Suprapubic skin (tissue), 4 donors: ENCODE measurements around the gene RGL2. TPM values are rescaled to one million over a fixed set of nuclear protein-coding genes. Genes with fewer than 3 reads are reported as not detected.
"Not testable (repeated sequence)": the region's sequence is repeated elsewhere in the genome, so short reads cannot be mapped to it uniquely, and the experiment has no call there.

Experiments
- DNase-seq, 2 donors: peaks; one replicate each; pipeline ENCODE4 v3.0.0-alpha.2; 2019; ENCODE audit warnings: low spot score in 2 of 2
- H3K27ac ChIP-seq: fragments of 200-600 bp; sonication (generic); one replicate; pipeline ENCODE4 v1.5.1; 2019
- H3K27me3 ChIP-seq: fragments of 200-600 bp; sonication (generic); one replicate; pipeline ENCODE4 v1.5.1; 2019
- H3K36me3 ChIP-seq: fragments of 200-600 bp; sonication (generic); one replicate; pipeline ENCODE4 v1.5.1; 2019
- H3K4me1 ChIP-seq: fragments of 200-600 bp; sonication (generic); one replicate; pipeline ENCODE4 v1.5.1; 2019
- H3K4me3 ChIP-seq: fragments of 200-600 bp; sonication (generic); one replicate; pipeline ENCODE4 v1.5.1; 2019; ENCODE audit warnings: mild to moderate bottlenecking
- H3K9me3 ChIP-seq: fragments of 200-600 bp; sonication (generic); one replicate; pipeline ENCODE4 v1.5.1; 2019
- EP300 ChIP-seq: sonication (generic); formaldehyde crosslinking; IDR thresholded peaks from one replicate; pipeline ENCODE4 v1.6.1; 2017; ENCODE audit warnings: antibody characterized with exemption
- POLR2A ChIP-seq, 2 donors: fragments of 450-650 bp; IDR thresholded peaks; one replicate each; pipeline ENCODE4 v1.6.1; 2017; ENCODE audit warnings: antibody characterized with exemption in 2 of 2, mild to moderate bottlenecking in 2 of 2, moderate library complexity in 2 of 2
- POLR2AphosphoS5 ChIP-seq, 3 donors: sonication (generic); formaldehyde crosslinking; IDR thresholded peaks; one replicate each; pipeline ENCODE4 v1.6.1; 2017; ENCODE audit warnings: antibody characterized with exemption in 3 of 3
- WGBS: methylation state at CpG from one replicate; pipeline ENCODE4 v1.1.5; 2018; 5-methylcytosine and 5-hydroxymethylcytosine counted together
- total RNA-seq, 4 donors: library from RNA; depleted of rRNA; stranded (reverse); fragments of >200 nt; gene quantifications; one replicate each; pipeline ENCODE4 v1.1.0, GENCODE V29; 2016
- TF ChIP-seq, protein P1 (sequence below), 2 donors: fragments of 200-600 bp in 1 of 2; fragments of 450-650 bp in 1 of 2; sonication (generic) in 1 of 2; IDR thresholded peaks; one replicate each; pipeline ENCODE4 v1.5.1; 2016 to 2019; ENCODE audit warnings: antibody characterized with exemption in 2 of 2, mild to moderate bottlenecking in 1 of 2, moderate library complexity in 1 of 2

Gene RGL2
- total RNA-seq, 4 donors from 2014 or later: 80.8 to 118 (median 96.6) TPM

GRCh38 chr6:33277663-33278391, 20.9 kb downstream of the RGL2 start:
- DNase-seq: peak in 1 of 2 donors; percentile 75
- Histone ChIP-seq H3K4me1 (peaks cover 56% of the 10 kb centered on the region), H3K4me3 (peak overlapping the region; percentile 83), H3K27me3 (no peaks in the 10 kb centered on the region), H3K27ac (peak overlapping the region; percentile 92), H3K36me3 (peaks cover 60% of the 10 kb centered on the region), H3K9me3 (no peaks in the 10 kb centered on the region)
- WGBS: 48% methylated on average over 19 of the region's 39 CpGs
- TF ChIP-seq POLR2A (IDR thresholded peaks at IDR 0.05) (no peak), POLR2AphosphoS5 (IDR thresholded peaks at IDR 0.05) (no peak), EP300 (no peak)
- TF ChIP-seq, protein P1, sequence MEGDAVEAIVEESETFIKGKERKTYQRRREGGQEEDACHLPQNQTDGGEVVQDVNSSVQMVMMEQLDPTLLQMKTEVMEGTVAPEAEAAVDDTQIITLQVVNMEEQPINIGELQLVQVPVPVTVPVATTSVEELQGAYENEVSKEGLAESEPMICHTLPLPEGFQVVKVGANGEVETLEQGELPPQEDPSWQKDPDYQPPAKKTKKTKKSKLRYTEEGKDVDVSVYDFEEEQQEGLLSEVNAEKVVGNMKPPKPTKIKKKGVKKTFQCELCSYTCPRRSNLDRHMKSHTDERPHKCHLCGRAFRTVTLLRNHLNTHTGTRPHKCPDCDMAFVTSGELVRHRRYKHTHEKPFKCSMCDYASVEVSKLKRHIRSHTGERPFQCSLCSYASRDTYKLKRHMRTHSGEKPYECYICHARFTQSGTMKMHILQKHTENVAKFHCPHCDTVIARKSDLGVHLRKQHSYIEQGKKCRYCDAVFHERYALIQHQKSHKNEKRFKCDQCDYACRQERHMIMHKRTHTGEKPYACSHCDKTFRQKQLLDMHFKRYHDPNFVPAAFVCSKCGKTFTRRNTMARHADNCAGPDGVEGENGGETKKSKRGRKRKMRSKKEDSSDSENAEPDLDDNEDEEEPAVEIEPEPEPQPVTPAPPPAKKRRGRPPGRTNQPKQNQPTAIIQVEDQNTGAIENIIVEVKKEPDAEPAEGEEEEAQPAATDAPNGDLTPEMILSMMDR (IDR thresholded peaks at IDR 0.05): no peak

GRCh38 chr6:33276864-33277662, 21.7 kb downstream of the RGL2 start, which contains the start of gene B3GALT4:
TSS of gene B3GALT4 (plus strand) at chr6:33277123. CDS start at chr6:33277420, 297 bp downstream.
- Histone ChIP-seq H3K4me3 (peak within 1 kb of the TSS; percentile 83), H3K4me1 (peaks cover 63% of the 10 kb centered on the region), H3K27ac (peak within 1 kb of the TSS; percentile 92), H3K27me3 (no peaks in the 10 kb centered on the region), H3K9me3 (no peaks in the 10 kb centered on the region), H3K36me3 (peaks cover 55% of the 10 kb centered on the region)
- WGBS: 2% methylated on average over 35 of the region's 80 CpGs
- peak; percentile 90 to 91 for DNase-seq
- peak; percentile 5 to 57 for TF ChIP-seq POLR2A (IDR thresholded peaks at IDR 0.05)
- TF ChIP-seq POLR2AphosphoS5 (IDR thresholded peaks at IDR 0.05): peak in 2 of 3 donors; percentile 25
- TF ChIP-seq EP300: no peak
- TF ChIP-seq, protein P1 (IDR thresholded peaks at IDR 0.05): peak; percentile 5 to 75

DNA sequence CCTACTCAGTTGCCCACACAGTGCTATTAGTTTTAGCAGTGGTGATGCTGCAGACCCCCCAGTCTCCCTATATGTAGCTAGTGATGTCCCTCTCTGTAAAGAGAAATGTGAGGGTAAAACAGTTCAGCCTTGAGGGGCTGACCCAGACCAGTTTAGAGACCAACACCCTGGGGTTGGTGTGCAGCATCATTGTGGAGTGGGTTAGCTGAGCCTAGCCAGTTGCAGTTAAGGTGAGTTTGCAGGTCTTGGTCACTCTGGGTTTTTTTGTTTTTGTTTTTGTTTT, 22.2 kb downstream of the RGL2 start:
- peaks cover 63% of the 10 kb centered on the region for H3K4me1 ChIP-seq
- peak overlapping the region; percentile 83 for H3K4me3 ChIP-seq
- no peaks in the 10 kb centered on the region for H3K27me3 ChIP-seq
- H3K9me3 ChIP-seq: no peaks in the 10 kb centered on the region
- no peak for TF ChIP-seq POLR2AphosphoS5 (IDR thresholded peaks at IDR 0.05)
- TF ChIP-seq, protein P1 (IDR thresholded peaks at IDR 0.05): no peak
- TF ChIP-seq EP300: no peak
- no peak for TF ChIP-seq POLR2A (IDR thresholded peaks at IDR 0.05)
- no peak for DNase-seq
- peaks cover 50% of the 10 kb centered on the region for H3K36me3 ChIP-seq
- H3K27ac ChIP-seq: peak overlapping the region; percentile 92

DNA sequence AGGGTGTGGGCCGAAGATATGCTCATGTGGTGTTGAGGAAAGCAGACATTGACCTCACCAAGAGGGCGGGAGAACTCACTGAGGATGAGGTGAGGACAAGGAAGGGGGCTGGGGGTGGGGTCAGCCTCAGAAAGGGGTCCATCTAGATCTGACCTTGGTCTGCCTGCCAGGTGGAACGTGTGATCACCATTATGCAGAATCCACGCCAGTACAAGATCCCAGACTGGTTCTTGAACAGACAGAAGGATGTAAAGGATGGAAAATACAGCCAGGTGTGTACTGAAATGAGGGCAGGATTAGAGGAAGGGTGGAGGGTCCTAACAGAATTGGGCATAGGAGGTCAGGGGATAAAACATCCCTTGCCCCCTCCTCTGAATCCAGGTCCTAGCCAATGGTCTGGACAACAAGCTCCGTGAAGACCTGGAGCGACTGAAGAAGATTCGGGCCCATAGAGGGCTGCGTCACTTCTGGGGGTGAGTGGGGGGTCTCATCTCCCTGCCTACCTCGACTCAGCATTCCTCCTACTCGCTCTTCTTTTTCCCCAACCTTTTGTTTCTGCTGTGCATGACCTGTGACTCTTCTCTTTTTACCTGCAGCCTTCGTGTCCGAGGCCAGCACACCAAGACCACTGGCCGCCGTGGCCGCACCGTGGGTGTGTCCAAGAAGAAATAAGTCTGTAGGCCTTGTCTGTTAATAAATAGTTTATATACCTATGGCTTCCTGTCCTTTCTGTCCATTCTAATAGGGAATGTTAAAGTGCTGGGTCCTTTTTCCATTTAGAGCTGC, 22.8 kb downstream of the RGL2 start:
- peak in 1 of 2 donors; percentile 39 for DNase-seq
- Histone ChIP-seq H3K27ac (peak overlapping the region; percentile 92), H3K4me3 (peak overlapping the region; percentile 83), H3K36me3 (peaks cover 50% of the 10 kb centered on the region), H3K4me1 (peaks cover 64% of the 10 kb centered on the region)
- WGBS: 67% methylated on average over 16 of the region's 16 CpGs
- H3K27me3 ChIP-seq, H3K9me3 ChIP-seq: not testable (repeated sequence)

DNA sequence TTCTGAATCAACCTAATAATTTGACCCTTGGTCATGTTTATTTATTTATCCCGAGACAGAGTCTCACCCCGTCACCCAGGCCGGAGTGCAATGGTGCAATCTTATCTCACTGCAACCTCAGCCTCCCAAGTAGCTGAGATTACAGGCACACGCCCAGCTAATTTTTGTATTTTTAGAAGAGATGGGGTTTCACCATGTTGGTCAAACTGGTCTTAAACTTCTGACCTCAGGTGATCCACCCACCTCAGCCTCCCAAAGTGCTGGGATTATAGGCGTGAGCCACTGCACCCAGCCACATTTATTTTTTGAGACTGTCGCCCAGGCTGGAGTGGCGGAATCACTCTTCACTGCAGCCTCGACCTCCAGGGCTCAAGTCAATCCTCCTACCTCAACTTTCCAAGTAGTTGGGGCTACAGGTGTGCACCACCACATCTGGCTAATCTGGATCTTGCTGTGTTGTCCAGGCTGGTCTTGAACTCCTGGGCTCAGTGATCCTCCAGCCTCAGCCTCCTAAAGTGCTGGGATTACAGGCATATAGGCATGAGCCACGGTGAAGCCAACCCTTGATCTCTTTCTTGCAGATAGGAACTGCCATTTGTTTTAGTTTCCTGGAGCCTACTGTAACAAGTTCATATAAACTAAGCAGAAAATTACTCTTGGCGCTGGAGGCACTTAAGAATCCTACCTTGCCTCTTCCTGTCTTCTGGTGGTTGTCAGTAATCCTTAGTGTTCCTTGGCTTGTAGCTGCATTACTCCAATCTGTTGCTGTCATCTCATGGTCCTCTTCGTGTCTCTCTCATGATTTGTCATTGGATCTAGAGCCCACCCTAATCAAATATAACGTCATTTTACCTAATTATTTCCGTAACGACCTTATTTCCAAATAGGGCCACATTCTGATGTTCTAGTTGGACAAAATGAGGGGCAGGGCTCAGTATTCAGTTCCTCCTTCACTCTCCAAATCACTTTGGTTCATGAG, 24.5 kb downstream of the RGL2 start:
- H3K9me3 ChIP-seq: no peaks in the 10 kb centered on the region
- no peak overlapping the region for H3K27ac ChIP-seq
- no peak overlapping the region for H3K4me3 ChIP-seq
- H3K36me3 ChIP-seq: peaks cover 37% of the 10 kb centered on the region
- peaks cover 75% of the 10 kb centered on the region for H3K4me1 ChIP-seq
- WGBS: 68% methylated on average over 14 of the region's 14 CpGs
- DNase-seq: no peak
- no peaks in the 10 kb centered on the region for H3K27me3 ChIP-seq
- TF ChIP-seq EP300 (no peak), POLR2A (IDR thresholded peaks at IDR 0.05) (no peak), POLR2AphosphoS5 (IDR thresholded peaks at IDR 0.05) (no peak)
- TF ChIP-seq, protein P1 (IDR thresholded peaks at IDR 0.05): no peak
